HG02798 (cell line): Measurements from ENCODE around the gene CPA4.

Experiments
- ATAC-seq: cut with Tn5 transposase; IDR thresholded peaks from one replicate; pipeline ENCODE4 v1.9.1; 2021; ENCODE audit warnings: mild to moderate bottlenecking; ENCODE audit not compliant: unreplicated experiment, poor library complexity

CPA4 gene

DNA sequence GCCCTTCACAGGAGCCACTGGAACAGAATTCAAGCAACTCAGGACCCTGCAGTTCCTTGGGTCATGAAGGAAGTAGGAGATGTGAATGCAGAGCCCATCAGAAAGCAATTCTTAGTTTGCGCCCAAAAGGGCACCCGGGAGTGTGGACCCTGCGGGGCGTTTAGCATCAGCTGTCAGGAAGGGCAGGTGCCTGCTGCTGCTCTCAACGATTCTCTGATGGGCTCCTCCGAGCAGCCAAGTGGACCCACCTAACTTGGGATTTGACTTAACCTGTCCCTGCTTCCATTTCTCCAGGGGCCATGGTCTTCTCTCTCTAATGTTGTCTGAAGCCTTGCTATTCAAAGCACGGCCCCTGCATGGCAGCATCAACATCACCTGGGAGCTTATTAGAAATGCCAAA is 68.7 kb downstream of the CPA4 start:
- ATAC-seq = no peak

DNA sequence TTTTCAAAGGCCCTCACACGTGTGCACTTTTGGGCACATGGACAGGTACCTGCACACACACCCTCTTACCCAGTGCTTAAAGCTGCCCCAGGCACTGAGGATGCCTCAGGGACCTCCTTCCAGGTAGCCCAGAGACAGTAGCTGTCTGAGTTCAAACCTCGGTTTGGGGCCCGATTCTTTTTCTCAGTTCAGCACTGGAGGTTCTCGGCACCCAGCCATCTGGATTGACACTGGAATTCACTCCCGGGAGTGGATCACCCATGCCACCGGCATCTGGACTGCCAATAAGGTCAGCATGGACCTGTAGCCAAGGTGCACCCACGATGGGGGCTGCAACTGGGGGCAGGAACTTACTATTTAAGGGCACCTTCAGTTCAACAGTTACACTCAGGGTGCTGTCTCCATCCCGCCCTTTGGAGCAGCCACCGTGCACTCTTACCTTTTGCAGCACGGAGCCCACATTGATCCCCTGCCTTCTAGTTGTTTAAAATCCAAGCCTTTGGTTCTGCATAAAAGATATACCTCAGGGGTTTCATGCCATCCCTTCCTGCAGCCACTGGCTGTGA is 69.4 kb downstream of the CPA4 start:
- ATAC-seq = no peak

DNA sequence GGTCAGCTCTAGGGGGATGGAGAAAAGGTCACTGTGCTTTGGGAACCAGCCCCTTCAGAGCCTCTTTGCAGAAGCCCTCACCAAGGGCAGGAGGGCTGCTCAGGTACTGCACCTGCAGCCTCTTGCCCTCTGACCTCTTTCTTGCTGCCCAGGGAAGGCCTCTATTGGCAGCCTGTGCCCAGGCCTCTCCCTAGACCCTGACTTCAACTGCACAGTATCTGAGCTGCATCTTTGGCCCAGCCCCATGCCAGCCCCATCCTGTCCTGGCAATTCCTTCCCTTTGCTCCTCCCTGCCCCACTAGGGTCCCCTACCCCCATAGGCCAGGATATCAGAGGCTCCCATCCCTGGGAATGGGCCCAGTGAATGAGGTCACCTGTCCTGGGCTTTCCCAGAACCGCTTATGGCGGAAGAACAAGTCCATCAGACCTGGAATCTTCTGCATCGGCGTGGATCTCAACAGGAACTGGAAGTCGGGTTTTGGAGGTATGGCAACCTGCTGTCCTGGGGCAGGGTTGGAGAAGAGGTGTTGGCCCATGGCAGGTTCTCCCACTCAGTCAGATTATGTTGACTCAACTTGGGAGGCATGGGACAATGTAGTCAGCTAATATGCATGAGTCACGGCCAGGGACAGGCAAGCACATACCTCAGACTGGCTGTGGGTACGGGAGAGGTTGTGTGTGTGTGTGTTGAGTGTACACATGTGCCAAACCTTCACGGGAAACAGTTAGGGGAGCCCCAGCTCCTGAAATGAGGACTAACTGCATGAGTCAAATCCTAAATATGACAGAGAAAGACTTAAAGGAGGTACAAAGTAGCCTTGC is 70.3 kb downstream of the CPA4 start:
- ATAC-seq = peak; percentile 57

DNA sequence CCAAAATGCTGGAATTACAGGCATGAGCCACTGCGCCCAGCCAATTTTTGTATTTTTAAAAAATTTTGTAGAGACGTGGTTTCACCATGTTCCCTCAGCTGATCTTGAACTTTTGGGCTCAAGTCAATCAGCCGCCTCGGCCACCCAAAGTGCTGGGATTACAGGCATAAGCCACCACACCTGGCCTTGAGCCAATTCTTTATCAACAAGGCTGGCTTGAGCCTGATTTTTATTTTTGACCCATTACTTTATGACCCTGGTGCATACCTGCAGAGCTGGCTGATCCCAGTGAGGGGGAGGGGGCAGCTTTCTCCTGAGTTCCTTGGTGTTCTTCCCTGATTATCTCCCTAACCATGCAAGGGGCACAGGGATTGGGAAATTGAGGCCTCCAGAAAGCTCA is 71.5 kb downstream of the CPA4 start:
- no peak for ATAC-seq

DNA sequence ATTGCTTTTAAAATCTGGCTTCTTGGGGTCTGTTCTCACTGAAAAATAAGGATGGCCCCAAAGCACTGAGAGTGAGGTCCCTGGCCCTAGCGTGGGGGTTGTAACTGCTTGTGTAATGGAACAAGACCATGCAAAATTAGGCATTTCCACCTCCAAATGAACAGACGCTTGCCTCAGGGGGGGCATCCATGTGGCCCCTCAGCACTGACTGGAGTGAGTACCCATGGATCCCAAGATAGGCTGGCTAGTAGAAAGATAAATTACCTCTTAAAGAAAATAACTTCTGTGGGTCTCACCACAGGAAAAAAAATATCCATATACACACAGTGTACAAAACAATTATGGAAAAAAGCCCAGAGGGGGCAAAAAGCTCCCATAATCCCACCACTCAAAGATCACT is 72.1 kb downstream of the CPA4 start:
- ATAC-seq = no peak

DNA sequence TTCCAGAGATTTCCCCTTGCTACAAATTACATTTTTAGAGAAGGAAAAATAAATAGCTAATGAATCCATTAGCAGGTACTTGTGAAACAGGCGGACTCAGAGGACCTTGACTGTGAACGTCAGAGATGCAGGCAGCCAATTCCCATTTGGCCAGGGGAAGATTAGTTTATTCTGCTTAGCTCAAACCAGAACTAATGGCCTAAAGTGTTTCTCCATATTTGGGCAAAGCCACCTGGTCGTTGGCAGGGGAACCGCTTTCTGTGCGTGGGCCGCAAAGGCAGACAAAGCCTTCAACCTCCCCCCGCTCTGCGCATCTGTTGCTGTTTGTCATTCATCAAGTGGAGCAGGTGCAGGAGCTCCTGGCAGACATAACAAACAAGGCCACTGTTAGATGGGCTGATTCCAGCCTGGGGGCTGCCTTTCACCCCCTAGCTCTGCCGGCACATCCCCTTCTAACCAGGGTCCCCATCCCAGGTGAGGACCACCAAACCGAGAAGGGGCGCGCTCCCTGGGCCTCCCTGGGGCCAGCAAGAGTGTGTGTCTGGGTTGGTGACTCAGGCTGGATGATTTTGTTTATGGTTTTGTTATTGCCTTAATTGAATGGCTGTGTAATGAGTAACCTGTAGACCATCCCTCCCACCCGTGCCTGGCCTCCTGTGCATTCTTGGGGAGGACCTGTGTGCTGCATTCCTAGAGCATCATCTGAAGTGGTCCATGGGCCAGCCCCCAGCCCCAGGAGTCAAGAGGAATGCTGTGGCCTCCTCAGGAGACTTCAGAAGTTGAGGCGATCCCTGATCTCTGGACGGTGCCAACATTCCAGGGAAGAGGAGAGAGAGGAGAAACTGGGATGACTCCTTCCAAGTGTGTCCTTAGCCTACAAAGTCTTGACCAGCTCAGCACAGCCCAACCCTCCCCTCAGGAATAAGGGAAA is 72.8 kb downstream of the CPA4 start:
- ATAC-seq = peak; percentile 73

DNA sequence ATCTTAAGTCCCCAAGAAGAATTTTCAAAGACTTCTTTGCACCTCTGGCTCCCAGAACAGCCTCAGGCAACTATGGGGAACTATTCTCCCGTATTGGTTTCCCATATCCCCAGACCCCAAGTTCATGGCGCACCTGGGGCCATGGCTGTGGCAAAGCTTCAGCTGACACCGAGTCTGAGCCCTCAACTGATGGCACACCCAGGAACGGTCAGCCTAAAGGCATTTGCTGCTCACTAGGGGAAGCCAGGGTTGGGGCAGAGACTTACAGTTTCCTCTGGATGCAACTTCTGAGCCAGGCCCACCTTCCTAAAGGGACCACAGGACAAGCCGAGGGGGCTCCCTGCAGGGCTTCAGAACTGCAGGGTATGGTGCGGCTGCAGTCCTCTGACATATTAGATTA is 73.6 kb downstream of the CPA4 start:
- ATAC-seq = no peak

DNA sequence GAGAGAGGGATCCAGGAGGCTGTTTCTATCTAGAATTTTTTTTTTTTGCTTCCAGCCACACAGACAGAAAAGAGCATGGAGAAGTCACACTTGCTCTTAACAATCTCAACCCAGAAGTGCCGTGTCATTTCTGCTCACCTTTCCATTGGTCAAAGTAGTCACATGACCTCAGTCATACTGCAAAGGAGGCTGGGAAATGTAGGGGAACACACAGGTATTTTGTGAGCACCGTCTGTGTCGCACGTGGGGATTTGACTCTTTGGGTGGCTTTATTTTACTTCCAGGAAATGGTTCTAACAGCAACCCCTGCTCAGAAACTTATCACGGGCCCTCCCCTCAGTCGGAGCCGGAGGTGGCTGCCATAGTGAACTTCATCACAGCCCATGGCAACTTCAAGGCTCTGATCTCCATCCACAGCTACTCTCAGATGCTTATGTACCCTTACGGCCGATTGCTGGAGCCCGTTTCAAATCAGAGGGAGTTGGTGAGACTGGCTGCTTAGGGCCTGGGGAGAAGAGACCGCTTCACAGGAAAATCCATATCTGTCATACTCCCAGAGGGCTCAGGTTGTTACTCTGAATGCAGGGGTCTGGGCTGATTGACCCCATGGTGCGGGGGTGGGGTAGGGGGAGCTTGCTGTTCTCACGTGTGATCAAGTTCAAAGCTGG is 74.3 kb downstream of the CPA4 start:
- no peak for ATAC-seq

DNA sequence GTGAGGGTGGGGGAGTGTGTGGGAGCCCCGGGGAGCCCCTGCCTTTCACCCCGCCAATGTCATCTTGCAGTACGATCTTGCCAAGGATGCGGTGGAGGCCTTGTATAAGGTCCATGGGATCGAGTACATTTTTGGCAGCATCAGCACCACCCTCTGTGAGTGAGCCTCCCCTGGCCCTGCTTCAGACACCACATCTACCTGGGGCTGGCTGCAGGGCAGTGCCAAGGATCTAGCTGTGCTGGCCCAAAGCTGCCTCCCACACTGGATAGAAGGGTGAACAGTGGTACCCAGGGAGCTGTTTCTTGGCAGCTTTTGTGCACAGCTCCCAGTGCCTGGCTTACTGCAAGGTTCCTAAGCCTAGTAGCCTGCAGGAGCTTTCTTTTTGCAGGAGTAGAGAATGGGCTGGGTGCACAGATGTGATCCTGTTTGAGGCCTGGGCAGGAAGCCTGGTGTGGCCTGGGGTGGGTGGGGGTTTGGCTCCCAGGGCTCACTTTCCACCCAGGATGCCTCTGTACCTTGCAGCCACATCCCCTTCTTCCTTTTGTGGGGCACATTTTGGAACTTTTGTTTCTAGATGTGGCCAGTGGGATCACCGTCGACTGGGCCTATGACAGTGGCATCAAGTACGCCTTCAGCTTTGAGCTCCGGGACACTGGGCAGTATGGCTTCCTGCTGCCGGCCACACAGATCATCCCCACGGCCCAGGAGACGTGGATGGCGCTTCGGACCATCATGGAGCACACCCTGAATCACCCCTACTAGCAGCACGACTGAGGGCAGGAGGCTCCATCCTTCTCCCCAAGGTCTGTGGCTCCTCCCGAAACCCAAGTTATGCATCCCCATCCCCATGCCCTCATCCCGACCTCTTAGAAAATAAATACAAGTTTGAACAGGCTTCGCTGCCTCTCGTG is 75.1 kb downstream of the CPA4 start:
- no peak for ATAC-seq

DNA sequence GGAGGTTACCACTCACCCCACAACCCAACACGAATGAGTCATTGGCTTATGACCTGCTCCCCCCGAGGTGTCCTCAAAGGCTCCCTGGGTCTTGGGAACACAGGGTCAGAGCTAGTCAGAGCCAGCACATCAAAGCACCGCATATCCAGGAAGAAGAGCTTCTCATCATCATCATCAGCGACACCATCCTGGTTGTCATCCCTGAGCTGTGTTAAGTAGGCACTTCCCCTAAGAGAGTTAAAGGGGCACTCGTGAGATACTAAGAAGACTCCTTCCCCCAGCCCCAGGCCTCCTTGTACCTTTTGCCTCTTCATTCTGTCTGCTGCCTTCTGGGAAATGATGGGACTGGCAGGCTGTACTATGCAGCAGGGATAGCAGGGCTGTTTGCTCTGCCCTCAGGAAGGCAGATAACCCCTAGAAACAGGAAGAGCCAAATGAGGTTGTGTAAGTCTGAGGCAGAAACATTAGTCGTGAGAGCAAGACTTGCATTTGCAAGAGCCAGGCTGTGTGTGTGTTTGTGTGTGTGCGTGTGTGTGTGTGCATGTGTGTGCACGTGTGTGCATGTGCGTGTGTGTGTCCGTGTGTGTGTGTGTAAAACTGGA is 76.2 kb downstream of the CPA4 start:
- ATAC-seq = no peak

DNA sequence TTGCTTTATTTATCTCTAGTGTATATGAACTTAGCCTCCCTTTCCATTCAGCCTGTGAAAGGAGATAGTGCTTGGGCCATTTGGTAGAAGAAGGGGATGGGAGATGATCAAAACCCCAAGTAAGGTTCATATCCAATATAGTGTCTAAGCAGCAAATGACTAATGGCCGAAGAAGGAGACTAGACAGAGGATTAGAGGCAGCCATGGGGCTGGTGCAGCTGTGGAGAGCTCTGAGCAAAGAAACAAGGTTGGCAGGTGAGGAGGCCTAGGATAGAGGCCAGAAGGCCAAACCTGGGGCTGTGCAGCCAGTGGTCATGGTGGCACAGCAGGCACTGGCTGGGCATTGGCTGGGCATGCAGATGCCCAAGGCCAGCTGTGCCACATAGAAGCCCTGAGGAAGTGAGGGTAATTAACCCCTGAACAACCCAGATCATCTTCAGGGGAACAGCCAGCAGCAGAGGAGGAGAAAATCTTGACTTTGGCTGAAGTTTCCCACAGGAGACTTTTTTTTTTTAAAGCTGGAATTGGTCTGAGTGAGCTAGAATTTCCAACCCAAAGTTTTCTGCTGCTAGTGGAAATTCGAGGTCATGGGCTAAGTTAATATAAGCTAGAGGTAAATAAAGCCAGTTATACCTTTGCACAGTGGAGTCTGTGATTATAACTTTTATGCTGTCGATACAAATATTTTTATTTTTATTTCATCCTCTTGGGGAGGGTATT is 77.0 kb downstream of the CPA4 start:
- ATAC-seq = no peak

DNA sequence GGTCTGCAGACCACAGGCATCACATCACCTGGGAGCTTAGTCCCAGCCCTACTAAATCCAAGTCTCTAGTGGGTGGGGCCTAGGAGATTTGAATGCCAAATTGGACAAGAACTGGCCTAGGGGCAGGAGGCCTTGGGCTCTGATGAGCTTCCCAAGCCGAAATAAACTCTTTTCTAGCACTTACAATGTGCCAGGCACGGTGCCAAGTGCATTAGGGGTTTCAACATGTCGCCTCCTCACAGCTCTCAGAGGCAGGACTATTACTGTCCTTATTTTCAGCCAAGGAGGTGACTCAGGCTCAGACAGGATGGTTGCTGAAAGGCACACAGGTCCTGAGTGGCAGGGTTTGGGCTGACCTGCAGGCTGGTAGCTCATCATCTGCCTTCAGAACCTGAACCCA is 78.1 kb downstream of the CPA4 start:
- ATAC-seq = no peak

DNA sequence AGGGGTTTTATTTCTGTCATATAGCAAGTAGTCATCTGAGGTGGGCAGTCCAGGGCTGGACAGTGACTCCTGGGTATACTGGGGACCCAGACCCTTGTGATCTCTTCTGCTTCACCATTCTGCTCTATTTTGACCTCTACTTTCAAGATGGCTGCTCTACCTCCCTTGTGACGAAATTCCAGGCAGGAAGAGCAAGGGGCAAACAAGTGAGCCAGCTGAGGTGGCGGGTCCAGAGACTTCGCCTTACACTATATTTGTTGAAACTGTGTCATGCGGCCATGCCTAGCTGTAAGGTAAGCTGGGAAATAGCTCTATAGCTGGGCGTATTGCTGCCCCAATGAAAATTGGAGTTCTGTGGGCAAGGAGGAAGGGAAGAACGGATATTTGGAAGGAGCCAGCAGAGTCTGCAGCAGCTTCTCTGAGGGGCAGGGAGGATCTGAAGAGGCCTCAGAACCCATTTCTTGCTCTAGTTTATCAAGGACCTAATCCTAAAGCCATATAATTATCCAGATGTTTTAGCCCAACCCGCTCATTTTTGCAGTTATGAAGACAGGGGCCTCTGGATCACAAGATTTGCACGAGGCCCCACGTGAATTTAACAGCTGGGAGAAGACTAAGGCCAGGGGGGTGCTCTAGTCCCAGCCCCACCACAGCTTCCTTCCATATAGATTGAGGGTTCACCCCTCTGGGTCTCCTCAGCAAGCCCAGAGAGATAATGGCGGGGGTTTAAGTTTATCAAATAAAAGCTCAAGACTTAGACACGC is 79.6 kb downstream of the CPA4 start:
- ATAC-seq = no peak
